Measurements from ENCODE around the gene ZC3H12D.
"Not testable (repeated sequence)": the region's sequence is repeated elsewhere in the genome, so short reads cannot be mapped to it uniquely, and the experiment has no call there.

Gene ZC3H12D

DNA sequence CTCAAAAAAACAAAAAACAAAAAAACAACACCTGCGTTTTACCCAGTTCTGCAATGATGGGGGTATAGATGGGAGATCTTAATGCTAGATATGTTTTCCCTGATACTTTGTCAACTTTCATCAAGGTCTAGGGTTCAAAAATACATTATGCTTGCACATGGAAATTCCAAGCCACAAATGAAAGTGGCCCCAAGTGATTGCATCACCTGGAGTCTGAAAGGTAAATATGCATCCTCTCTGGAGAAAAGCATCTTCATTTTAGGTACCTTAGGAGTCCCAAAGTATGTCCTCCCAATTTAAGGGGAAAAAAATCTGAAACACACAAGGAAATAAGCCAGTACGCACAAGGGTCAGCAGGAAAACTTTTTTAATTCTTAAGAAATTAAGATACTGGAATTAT, 12.6 kb upstream of the ZC3H12D start:
- in situ Hi-C loops (cut with HindIII; ENCODE audit: low sequenced_read_pairs) = no loop called here
- TF ChIP-seq, protein P1, sequence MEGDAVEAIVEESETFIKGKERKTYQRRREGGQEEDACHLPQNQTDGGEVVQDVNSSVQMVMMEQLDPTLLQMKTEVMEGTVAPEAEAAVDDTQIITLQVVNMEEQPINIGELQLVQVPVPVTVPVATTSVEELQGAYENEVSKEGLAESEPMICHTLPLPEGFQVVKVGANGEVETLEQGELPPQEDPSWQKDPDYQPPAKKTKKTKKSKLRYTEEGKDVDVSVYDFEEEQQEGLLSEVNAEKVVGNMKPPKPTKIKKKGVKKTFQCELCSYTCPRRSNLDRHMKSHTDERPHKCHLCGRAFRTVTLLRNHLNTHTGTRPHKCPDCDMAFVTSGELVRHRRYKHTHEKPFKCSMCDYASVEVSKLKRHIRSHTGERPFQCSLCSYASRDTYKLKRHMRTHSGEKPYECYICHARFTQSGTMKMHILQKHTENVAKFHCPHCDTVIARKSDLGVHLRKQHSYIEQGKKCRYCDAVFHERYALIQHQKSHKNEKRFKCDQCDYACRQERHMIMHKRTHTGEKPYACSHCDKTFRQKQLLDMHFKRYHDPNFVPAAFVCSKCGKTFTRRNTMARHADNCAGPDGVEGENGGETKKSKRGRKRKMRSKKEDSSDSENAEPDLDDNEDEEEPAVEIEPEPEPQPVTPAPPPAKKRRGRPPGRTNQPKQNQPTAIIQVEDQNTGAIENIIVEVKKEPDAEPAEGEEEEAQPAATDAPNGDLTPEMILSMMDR (IDR thresholded peaks at IDR 0.05; ENCODE audit: low read depth, low read length, missing control alignments) = no peak
- H3K4me3 ChIP-seq (ENCODE audit: low read depth, low read length) = no peak overlapping the region
- no peak for DNase-seq (ENCODE audit: low read depth)

DNA sequence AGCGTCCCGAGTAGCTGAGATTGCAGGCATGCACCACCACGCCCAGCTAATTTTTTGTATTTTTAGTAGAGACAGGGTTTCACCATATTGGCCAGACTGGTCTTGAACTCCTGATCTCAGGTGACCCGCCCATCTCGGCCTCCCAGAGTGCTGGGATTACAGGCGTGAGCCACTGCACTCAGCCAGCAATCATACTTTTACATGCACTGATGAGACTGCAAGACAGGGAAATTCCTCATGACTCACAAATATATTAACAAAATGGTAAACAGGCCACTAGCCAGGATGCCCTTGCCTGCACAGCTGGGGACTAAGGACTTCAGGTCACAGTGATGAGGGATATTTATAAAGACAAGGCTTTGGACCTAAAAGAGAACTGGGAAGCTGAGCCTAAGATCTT, 11.8 kb upstream of the ZC3H12D start:
- H3K4me3 ChIP-seq (ENCODE audit: low read depth, low read length); DNase-seq (ENCODE audit: low read depth); in situ Hi-C loops (cut with HindIII; ENCODE audit: low sequenced_read_pairs): not testable (repeated sequence)

DNA sequence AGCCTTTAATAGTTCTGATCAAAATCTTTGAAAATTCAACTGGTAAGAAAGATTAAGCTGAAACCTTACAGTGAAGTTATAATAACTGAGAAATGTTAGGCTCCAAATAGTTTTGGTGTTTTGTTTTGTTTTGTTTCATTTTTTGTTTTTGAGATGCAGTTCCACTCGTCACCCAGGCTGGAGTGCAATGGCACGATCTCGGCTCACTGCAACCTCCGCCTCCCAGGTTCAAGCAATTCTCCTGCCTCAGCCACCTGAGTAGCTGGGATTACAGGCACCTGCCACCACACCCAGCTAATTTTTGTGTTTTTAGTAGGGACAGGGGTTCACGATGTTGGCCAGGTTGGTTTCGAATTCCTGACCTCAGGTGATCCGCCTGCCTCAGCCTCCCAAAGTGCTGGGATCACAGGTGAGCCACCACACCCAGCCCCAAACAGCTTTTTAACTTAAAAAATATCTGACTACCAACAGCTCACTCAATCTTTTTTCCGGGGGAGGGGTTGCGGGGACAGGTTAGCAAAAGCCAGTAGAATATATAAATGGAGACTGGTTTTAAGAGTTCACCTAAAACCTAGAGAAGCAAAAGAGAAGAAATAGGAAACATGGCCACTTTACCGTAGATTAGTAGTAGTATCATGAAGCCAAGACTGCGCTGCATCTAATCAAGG, 10.7 kb upstream of the ZC3H12D start:
- in situ Hi-C loops (cut with HindIII; ENCODE audit: low sequenced_read_pairs); H3K4me3 ChIP-seq (ENCODE audit: low read depth, low read length); DNase-seq (ENCODE audit: low read depth): not testable (repeated sequence)

DNA sequence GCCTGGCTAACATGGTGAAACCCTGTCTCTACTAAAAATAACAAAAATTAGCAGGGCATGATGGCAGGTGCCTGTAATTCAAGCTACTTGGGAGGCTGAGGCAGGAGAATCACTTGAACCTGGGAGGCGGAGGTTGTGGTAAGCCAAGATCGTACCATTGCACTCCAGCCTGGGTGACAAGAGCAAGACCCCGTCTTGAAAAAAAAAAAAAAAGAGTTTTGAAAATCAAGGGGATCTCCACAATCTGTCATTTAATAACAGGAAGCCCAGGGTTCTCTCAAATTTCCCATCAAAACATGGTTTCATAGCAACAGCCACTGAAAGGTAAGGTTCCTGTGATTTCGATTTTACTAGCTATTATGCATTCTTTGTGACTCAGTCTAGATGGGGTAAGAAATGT, 10.0 kb upstream of the ZC3H12D start:
- DNase-seq (ENCODE audit: low read depth); in situ Hi-C loops (cut with HindIII; ENCODE audit: low sequenced_read_pairs); H3K4me3 ChIP-seq (ENCODE audit: low read depth, low read length): not testable (repeated sequence)

DNA sequence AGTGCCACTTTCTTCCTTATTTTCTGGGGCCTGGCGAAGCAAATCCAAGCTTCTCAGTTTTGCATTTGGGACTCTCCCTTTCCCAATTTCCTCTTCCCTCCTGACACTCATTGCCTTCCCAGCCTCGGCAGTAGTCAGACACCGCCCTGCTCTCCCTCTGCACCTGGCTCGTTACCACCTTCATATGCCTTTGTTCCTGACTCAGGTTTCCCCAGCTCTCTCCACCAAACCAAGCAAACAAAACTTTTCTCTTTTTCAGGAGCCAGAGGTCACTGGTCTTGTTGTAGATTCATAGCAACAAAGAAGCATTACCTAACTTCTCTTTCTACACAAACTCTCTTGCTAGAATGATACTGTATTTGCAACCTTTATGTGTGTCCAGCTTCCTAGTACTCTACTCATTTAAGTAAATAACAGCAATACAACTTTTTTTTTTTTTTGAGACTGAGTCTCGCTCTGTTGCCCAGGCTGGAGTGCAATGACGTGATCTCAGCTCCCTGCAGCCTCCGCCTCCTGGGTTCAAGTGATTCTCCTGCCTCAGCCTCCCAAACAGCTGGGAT, 9.0 kb upstream of the ZC3H12D start:
- DNase-seq (ENCODE audit: low read depth) = no peak
- H3K4me3 ChIP-seq (ENCODE audit: low read depth, low read length) = no peak overlapping the region
- in situ Hi-C loops (cut with HindIII; ENCODE audit: low sequenced_read_pairs) = no loop called here
- TF ChIP-seq, protein P1 (IDR thresholded peaks at IDR 0.05; ENCODE audit: low read depth, low read length, missing control alignments) = no peak

DNA sequence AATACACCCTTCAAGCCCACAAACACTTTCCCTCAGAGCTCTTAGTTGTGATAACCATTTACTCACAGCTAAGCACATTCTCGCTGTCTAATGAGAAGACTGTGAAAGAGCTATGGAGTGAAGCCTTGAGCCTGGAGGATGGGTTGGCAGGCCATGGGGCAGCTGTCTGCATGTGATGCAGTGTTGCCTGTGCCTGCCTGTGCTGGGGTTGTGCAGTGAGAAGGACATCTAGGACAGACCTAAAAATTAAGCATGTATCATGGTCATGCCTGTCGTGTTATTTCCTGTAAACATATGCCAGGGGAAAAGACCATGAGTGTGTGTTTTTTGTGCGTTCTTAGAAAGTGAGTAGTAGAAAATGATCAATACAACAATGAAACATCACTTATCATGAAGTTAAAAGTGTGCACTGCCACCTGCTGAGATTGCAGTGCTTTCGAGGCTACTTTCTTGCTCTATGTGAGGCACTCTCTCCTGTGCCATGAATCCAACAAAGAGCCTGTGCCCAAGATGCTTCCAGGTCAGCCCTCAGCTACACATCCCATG, 8.1 kb upstream of the ZC3H12D start:
- DNase-seq (ENCODE audit: low read depth) = no peak
- in situ Hi-C loops (cut with HindIII; ENCODE audit: low sequenced_read_pairs) = no loop called here

DNA sequence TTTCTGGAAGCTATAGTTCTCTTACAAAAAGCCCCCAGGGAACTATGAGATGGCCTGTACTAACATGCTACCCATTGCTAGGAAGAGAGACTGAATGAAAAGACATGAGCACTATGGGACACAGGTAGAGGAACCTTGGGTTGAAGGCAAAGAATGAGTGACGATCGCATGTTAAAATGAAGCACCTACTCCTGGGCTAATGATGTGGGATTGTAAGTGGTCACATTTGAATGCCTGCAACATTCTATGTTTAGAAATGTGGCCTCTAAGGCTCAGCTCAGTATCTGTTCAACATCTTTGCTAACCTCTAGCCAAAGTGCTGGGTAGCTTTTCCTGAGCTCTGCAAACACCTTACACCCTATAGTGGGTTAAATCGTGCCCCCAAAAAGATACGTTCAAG, 5.2 kb upstream of the ZC3H12D start:
- no peak overlapping the region for H3K4me3 ChIP-seq (ENCODE audit: low read depth, low read length)
- no peak for DNase-seq (ENCODE audit: low read depth)
- in situ Hi-C loops (cut with HindIII; ENCODE audit: low sequenced_read_pairs) = no loop called here
- TF ChIP-seq, protein P1 (IDR thresholded peaks at IDR 0.05; ENCODE audit: low read depth, low read length, missing control alignments) = no peak

More for the DNA sequence above, 8.1 kb upstream of the ZC3H12D start:
- H3K4me3 ChIP-seq (ENCODE audit: low read depth, low read length) = no peak overlapping the region
- TF ChIP-seq, protein P1 (IDR thresholded peaks at IDR 0.05; ENCODE audit: low read depth, low read length, missing control alignments) = no peak

DNA sequence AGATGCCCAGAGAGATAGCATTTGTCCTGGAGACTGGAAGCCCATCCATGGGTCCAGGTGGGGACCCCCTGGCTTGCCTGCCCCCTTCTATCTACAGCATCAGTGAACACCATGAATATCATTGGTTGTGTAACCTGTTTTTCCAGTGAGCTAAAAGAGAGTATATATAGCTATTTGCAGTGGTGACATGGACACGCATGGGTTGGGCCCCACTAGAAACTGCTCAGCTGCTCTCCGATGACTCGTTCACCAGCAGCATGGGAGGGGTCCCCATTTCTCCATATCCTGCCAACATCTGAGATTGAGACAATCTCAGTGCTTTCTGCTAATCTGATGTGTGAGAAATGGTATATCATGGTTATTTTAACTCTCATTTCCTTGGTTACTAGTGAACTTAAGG, 4.0 kb upstream of the ZC3H12D start:
- in situ Hi-C loops (cut with HindIII; ENCODE audit: low sequenced_read_pairs) = no loop called here
- H3K4me3 ChIP-seq (ENCODE audit: low read depth, low read length) = no peak overlapping the region
- no peak for DNase-seq (ENCODE audit: low read depth)
- TF ChIP-seq, protein P1 (IDR thresholded peaks at IDR 0.05; ENCODE audit: low read depth, low read length, missing control alignments) = no peak

All from astrocyte of the cerebellum (primary cell).